ENCODE data around the gene RAMP2.
"Not testable (repeated sequence)": the region's sequence is repeated elsewhere in the genome, so short reads cannot be mapped to it uniquely, and the experiment has no call there.

The RAMP2 gene

DNA sequence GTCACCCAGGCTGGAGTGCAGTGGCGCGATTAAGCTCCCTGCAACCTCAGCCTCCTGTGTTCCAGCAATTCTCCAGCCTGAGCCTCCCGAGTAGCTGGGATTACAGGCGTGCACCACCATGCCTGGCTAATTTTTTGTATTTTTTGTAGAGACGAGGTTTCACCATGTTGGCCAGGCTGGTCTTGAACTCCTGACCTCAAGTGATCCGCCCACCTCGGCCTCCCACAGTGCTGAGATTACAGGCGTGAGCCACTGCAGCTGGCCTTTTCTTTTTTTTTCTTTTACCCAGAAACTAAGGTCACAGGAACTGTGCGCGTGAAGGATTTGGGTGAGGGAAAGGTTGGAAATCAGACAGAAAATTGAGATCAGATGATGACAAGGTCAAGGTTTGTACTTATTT, 8.9 kb downstream of the RAMP2 start:
- not testable (repeated sequence) for DNase-seq

DNA sequence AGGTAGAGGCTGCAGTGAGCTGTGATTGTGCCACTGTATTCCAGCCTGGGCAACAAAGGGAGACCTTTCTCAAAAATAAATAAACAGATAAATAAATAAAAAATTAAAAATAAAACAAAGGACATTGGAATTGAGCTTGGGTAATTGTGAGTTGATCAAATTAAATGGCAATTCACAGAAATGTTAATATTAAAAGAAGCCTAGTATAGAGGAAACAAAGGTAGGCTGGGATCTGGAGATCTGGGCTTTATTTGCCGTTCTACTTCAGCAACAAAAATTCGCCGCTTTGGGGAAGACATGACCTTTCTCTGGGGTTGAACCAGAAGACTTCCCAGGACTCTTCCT, 11.9 kb downstream of the RAMP2 start:
- DNase-seq = no peak

DNA sequence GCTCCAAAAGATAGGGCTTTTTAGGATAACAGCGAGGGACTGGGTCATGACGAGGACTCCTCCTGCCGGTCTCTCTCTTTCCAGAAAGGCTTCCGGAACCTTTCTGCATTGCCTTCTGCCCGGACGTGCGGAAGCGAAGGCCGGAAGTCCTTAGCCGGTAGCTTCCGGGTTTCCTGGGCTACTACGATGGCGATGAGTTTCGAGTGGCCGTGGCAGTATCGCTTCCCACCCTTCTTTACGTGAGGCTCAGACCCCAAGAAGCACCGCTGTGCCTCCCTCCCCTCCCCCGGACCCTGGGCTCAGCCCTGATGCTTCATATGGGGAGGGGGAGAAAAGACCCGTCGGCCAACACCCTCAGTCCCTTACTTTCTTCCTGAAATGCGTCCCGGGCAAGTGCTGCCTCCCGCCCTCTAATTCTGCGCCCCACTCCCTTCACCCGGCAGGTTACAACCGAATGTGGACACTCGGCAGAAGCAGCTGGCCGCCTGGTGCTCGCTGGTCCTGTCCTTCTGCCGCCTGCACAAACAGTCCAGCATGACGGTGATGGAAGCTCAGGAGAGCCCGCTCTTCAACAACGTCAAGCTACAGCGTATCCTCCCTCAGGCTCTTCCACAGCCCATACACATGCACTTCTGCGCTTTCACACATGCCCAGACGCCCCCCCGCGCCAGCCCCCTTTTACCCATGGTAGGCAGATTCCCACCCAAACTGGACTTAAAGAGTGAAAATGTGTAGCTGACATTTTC, 12.4 kb downstream of the RAMP2 start, which contains the start of gene VPS25:
VPS25 (plus strand) TSS at position 160 of the 746 bp plus-strand sequence; CDS start at position 187, 27 bp downstream.
- peak; percentile 20 to 86 for DNase-seq

DNA sequence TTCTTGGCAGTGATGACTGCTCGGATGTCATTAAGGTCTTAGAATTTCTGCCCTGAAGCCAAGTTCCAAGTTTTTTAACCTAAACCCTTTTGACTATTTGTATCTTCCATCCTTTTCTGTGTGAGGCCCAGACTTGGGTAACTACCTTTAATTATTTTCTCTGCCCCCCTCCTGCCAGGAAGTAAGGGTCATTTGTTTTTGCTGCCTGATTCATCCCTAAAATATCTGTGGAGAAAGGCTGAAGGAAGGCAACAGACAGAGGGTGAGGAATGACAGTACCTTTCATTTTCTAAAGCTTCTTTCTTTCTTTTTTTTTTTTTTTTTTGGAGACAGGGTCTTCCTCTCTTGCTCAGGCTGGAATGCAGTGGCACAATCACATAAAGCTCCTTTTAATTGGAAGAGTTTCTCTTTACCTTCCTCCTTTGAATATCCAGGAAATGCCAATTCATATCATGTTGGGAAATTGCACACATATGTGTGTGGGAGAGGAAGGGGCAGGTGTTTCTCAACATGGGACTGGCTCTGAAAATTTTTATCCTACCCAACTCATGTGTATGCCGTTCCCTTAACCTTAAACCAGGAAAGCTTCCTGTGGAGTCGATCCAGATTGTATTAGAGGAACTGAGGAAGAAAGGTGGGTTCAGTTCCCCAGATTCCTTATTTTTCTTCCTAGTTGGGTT, 13.2 kb downstream of the RAMP2 start:
- no peak for DNase-seq

DNA sequence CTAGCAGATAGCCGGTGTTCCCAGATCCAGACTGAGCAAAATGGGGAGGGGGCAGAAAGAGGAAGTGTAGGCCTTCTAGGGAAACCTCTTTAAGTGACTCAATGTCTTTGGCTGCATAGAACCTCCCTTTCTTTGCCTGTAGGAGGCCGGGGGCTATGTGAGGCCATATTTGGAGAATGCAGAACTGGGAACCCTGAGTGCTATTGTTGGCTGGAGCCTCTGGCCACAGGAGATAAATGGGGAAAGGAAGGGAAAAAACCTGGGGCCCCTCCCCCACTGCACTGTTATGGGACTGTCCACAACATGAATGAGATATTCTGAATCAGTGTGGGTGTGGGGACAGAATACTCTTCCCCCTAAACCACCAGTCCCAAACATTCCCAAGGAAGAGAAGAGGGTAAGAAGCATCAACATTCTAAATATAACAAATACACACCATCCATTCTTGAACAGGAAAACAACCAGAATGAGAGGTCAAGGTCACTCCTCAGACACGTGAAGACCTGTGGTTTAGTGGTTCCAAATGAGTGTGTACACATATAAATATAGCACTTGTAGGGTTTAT, 14.6 kb downstream of the RAMP2 start:
- DNase-seq = no peak

DNA sequence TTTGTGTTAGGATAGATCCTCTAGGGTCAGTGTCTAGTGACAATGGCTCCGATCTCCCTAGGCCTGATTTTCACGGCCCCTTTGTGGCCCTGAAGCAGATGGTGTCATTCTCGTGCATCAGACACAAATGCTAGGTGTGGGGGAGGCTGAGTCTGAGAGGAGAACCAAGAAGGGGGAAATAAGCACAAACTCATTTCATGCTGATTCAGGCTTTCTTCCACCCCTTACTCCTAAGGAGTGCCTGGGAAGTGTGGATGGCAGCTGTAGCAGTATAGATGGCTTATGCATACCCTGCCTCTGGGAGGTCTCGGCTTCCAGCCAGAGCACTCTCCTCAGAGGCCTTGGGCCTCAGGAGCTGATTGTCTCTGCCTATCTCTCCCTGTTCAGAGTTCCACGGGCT, 17.5 kb downstream of the RAMP2 start:
- no peak for DNase-seq

DNA sequence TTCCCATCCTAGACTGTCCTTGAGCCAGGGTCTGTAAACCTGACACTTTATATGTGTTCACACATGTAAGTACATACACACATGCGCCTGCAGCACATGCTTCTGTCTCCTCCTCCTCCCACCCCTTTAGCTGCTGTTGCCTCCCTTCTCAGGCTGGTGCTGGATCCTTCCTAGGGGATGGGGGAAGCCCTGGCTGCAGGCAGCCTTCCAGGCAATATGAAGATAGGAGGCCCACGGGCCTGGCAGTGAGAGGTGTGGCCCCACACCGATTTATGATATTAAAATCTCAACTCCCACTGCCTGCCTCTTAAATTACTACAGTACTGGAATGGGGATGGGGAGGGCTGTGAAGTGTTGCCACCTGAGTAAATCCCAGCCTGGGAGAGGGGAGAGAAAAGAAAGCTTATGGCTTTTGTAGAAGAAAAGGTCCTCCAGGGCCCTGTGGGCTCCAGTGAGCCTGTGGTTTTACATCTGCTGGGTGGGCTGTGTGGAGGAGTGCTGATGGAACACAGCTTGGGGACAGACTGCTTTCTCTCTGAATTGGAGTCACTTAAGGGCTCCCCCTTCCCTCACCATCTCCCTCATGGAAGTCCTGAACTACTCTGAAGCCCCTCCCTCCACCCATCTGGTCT, 18.4 kb downstream of the RAMP2 start:
- no peak for DNase-seq

DNA sequence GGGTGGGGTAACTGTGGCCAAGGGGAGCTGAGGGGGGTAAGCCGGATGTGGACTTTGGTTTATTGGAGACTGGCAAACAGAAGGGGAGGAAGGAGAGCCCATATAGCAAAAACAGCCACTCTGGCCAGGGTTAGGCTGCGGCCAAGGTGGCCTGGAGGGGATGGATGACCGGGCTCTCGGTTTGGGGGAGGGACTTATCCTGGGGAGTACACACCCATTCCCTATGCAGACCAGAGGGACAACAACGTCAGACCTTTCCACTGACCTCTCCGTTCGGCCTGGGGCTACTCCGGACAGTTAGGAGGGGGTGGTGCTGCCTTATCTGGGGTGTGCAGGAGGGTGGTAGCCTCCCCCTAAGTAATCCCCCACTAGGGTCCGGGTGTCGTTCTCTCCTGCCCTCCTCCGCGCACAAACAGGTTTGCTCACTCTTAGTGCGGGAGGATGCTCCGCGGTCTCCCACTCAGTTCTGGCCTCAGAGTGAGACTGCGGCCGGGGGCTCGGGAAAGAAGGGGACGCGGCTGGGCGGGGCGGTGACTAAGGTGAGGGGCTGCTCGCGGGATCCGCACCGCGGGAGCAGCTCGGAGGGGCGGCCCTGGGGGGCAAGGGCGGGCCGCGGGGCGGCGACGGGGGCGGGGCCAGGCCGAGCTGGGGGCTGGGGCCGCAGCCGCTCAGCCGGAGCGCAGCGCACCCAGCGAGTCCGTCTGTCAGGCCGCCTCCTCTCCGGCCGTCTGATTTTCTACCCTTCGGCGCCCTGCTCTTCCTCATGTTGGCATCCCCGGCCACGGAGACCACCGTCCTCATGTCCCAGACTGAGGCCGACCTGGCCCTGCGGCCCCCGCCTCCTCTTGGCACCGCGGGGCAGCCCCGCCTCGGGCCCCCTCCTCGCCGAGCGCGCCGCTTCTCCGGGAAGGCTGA, 19.2 kb downstream of the RAMP2 start, which contains the start of gene WNK4:
WNK4 (plus strand) TSS at position 675 of the 915 bp plus-strand sequence; CDS start at position 764, 89 bp downstream.
- no peak for DNase-seq

DNA sequence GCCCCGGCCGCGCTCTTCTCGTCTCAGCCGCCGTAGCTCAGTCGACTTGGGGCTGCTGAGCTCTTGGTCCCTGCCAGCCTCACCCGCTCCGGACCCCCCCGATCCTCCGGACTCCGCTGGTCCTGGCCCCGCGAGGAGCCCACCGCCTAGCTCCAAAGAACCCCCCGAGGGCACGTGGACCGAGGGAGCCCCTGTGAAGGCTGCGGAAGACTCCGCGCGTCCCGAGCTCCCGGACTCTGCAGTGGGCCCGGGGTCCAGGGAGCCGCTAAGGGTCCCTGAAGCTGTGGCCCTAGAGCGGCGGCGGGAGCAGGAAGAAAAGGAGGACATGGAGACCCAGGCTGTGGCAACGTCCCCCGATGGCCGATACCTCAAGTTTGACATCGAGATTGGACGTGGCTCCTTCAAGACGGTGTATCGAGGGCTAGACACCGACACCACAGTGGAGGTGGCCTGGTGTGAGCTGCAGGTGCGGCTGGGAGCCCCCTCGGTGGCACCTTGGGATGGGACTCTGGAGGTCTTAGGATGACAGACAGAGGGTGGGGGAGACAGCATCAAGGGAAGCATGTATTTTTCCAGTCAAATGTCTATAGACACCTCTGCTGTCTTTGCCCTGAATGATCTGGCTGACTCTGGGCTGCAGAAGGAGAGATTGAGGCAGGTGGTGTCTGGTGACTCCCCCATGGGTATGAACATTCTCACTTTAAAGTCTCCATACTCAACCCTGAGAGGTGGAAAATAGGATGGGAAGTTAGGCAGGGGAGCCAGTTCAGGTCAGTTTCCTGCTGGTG, 20.0 kb downstream of the RAMP2 start:
- DNase-seq = no peak

DNA sequence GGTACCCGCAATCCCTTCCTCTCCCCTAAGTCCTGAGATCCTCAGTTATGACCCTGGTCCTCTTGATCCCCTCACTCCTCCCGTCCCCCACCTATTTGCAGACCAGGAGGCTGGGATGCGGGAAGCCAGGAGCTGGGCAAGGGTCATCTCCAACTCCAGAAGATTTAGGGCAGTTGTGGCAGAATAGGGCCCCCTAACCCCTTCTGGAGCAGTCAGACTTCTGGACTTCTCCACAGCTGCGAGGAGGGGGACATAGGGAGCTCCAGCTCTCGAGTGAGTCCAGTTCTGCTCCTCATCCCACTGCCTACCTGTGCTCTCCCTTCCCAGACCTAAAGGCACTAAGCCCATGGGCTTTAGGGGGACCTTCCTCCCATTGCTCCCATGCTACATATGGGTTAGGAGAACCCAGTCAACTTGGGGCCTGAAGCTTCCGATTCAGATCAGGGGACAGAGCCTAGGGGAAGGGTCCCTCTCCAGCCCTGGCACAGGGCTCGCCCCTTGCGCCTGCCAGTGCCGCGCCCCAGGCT, 20.7 kb downstream of the RAMP2 start:
- DNase-seq = no peak

DNA sequence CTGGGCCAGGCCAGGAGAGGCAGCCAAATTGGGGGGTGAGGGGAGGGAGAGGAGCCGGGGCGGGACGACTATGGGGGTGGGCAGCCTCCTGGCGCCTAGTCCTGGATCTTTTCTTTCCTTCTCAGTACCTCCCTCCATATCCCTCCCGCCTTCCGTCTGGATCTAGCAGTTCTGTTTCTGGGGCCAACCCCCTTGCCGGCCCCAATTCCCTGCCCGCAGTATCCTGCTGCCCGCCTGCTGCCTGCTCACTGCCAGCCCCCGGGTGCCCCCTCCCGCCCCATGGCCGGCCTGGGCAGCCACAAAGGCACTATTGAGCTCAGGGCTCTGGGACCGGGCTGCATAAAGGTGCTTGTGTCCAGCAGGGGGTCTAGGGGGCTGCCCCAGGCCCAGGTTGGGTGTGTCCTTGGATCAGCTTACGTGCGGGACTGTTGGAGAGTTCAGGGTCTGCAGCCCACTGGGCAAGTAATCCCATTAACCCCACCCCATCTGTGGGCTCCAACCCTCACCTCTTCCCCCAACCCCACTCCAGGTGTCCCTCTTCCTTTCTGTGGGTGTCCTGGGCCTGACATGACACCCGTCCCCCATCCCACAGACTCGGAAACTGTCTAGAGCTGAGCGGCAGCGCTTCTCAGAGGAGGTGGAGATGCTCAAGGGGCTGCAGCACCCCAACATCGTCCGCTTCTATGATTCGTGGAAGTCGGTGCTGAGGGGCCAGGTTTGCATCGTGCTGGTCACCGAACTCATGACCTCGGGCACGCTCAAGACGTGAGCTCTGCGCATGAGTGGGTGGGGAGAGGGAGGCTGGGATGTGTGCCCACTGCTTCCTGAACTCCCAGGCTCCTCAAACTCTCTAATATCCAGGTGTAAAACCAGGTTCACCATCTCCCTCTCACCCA, 21.4 kb downstream of the RAMP2 start:
- no peak for DNase-seq

DNA sequence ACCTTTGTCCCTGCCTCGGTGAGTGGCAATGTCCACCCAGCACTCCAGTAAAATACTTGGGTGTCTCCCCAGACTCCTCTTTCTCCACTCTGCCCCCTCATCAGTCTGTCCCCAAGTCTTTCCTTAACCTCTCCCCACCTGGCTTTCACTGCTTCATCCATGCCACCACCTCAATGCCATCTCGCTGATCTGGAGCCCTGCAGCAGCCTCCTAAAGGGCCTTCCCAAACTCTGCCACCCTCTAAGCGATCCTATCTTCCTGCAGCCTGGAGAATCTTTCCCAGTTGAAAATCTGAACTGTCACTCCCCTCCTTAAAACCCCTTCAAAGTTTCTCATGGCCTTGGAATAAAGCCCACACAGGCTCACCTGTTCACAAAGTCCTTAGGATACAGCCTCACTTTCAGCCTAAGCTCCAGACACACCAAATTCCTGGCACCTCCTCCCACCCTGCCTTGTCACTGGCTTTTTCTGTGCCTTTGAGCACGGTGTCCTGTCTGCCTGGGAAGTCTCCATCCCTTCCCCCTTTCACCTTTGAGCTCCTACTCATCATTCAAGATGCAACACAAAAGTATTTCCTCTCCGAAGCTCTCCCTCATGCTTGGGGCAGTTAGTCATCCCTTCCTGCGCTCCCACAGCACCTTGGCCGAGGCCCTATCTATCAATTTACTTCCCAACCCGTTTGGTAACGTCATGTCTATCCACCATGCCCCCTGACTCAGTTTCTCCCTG, 22.2 kb downstream of the RAMP2 start:
- DNase-seq = no peak

DNA sequence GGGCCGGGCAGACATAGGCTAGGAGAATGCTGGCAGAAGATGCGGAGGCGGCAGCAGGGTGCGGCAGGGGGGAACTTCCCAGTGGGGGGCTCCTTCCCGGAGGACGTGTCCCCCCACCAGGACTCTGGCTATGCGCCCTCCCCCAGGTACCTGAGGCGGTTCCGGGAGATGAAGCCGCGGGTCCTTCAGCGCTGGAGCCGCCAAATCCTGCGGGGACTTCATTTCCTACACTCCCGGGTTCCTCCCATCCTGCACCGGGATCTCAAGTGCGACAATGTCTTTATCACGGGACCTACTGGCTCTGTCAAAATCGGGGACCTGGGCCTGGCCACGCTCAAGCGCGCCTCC, 22.7 kb downstream of the RAMP2 start:
- DNase-seq = no peak

DNA sequence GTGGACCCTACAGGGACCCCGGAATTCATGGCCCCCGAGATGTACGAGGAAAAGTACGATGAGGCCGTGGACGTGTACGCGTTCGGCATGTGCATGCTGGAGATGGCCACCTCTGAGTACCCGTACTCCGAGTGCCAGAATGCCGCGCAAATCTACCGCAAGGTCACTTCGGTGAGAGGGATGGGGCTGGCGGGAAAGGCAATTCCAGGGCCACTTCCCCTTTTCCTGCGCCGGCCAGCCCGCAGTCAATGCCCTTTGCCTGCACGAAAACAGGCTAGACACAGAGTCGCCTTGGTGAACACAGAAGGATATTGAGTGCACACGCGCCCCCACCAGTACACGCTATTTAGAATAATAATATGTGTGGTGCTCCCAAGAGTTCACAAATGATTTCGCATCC, 23.4 kb downstream of the RAMP2 start:
- DNase-seq = no peak

DNA sequence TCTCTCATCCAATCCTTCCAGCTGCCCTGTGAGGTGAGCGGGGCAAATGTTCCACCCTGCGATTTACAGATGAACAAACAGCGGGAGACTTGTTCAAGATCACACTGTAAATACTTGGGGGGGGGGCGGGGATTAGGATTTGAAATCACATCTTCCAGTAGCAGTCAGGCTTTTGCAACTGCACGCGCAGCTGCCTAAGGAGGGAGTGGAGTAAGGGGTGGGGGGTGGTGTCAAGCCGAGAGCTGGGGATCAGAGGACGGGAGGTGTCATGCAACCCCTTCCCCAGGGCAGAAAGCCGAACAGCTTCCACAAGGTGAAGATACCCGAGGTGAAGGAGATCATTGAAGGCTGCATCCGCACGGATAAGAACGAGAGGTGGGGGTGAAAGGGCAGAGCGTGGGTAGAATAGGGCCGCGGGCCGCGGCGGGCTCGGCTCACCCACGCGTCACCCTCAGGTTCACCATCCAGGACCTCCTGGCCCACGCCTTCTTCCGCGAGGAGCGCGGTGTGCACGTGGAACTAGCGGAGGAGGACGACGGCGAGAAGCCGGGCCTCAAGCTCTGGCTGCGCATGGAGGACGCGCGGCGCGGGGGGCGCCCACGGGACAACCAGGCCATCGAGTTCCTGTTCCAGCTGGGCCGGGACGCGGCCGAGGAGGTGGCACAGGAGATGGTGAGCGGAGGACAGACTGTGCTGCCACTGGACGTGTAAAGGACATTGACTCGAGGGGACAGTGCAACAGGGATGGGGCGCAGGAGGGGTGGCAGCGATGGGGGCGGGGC, 24.0 kb downstream of the RAMP2 start:
- DNase-seq = no peak

DNA sequence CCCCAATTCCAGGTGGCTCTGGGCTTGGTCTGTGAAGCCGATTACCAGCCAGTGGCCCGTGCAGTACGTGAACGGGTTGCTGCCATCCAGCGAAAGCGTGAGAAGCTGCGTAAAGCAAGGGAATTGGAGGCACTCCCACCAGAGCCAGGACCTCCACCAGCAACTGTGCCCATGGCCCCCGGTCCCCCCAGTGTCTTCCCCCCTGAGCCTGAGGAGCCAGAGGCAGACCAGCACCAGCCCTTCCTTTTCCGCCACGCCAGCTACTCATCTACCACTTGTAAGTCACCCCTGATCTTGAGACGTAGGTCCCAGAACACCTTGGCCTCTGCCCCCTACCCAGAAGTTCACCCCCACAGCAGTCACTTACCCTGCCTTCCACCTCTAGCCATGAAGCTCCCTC, 26.2 kb downstream of the RAMP2 start:
- DNase-seq = no peak

DNA sequence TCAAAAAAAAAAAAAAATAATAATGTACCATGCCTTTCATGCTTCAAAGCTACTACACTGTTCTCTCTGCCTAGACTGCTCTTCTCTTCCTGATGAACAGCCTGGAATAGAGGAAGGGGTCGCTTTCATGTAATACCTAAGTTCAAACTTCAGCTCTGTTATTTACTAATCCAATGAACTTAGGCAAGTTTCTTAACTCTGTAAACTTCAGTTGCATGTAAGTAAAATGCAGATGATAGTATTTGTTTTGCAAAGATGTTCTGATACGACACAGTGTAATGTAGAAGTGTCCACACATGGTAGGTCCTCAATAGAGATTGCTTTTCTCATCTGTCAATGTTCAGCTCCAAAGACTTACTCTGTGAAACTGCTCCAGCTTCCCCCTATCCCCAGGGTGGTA, 30.9 kb downstream of the RAMP2 start:
- DNase-seq = no peak

DNA sequence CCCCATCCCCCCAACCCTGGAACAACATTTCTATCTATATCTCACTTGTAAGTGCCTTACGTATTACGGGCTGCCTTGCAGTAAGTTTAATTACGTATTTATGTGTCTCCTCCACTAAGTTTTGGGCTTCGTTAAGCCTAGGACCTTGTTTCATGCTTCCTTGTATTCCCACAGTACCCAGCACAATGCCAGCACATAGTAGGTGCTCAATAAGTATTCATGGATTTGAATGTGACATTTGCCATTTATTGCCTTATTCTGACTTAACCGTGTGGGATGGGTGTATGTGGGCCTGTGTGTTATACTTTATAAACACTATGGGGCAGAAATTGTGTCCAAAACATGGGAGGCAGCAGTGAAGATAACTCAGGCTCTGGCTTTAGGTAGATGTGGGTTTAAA, 31.5 kb downstream of the RAMP2 start:
- no peak for DNase-seq

DNA sequence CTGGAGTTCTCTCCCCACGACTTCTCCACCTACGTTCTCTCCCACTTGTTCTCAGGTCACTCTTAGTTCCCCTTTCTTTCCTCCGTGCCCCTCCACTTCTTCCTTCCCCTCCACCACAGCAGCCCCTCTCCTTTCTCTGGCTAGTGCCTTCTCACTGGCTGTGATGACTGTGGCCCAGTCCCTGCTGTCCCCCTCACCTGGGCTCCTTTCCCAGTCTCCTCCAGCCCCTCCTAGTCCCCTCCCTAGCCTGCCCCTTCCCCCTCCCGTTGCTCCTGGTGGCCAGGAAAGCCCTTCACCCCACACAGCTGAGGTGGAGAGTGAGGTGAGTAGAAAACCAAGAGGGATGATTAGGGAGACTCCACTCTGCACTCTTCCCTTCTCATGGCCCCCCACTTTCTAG, 34.0 kb downstream of the RAMP2 start:
- DNase-seq = no peak
